Testis (tissue), 3 donors: ENCODE results near the gene GALNT9. TPM values are rescaled to one million over a fixed set of nuclear protein-coding genes. Genes with fewer than 3 reads are reported as not detected.

Experiments used
- DNase-seq: peaks from one replicate; pipeline ENCODE4 v3.0.0-alpha.2; 2019
- H3K27ac ChIP-seq, 2 donors: fragments of 200-600 bp; sonication (generic); one replicate each; pipeline ENCODE4 v1.5.1; 2019
- H3K27me3 ChIP-seq: fragments of 200-600 bp; sonication (generic); one replicate; pipeline ENCODE4 v1.5.1; 2019
- H3K36me3 ChIP-seq: fragments of 200-600 bp; sonication (generic); one replicate; pipeline ENCODE4 v1.5.1; 2017; ENCODE audit warnings: low read depth; ENCODE audit errors: missing control alignments
- H3K4me1 ChIP-seq: fragments of 200-600 bp; sonication (generic); one replicate; pipeline ENCODE4 v1.5.1; 2019
- H3K4me3 ChIP-seq, 2 donors: fragments of 200-600 bp; sonication (generic); one replicate each; pipeline ENCODE4 v1.5.1; 2017 to 2019
- H3K9me3 ChIP-seq: fragments of 200-600 bp; sonication (generic); one replicate; pipeline ENCODE4 v1.5.1; 2017
- POLR2A ChIP-seq: fragments of 450-650 bp; IDR thresholded peaks from one replicate; pipeline ENCODE4 v1.6.1; 2017; ENCODE audit warnings: antibody characterized with exemption, mild to moderate bottlenecking, moderate library complexity
- WGBS, 2 donors: methylation state at CpG; one replicate each; pipeline ENCODE4 v1.1.5; 2018; 5-methylcytosine and 5-hydroxymethylcytosine counted together
- intact Hi-C: fragments of 100-400 bp; cut with DNase I; formaldehyde crosslinking; loops from one replicate; pipeline ENCODE4 v1.15.1; 2023; ENCODE audit warnings: low total_unique reads
- polyA plus RNA-seq: library from polyadenylated mRNA; stranded (reverse); fragments of 350-450 nt; fragmentation: Illumina TruSeq; extraction: RNeasy Lipid Tissue Mini Kit (QIAGEN cat#74804); gene quantifications from one replicate; pipeline ENCODE4 v1.2.3, GENCODE V29; 2014; ENCODE audit warnings: low read depth, low replicate concordance; ENCODE audit not compliant: insufficient read depth
- total RNA-seq, 2 donors: library from RNA; depleted of rRNA; stranded (reverse); fragments of >200 nt; gene quantifications; one replicate each; pipeline ENCODE4 v1.2.3, GENCODE V29; 2016
- TF ChIP-seq, protein P1 (sequence below), 3 experiments: fragments of 450-650 bp in 2 of 3; fragments of 200-600 bp in 1 of 3; sonication (generic) in 1 of 3; IDR thresholded peaks; one replicate each; pipeline ENCODE4 v1.5.1; 2016 to 2019; ENCODE audit warnings: antibody characterized with exemption in 3 of 3, mild to moderate bottlenecking in 2 of 3, moderate library complexity in 1 of 3

The GALNT9 gene
- total and polyA plus RNA-seq, 3 donors from 2014 or later, result 1.1 to 1.5 (median 1.3) TPM

GRCh38 chr12:132279184-132279889 is 50.1 kb downstream of the GALNT9 start:
- WGBS, 2 donors, result 46 to 47% methylated on average over 7 to 18 of the region's 18 CpGs
- intact Hi-C loops, result no loop called here
- TF ChIP-seq POLR2A, result no peak
- TF ChIP-seq, protein P1, sequence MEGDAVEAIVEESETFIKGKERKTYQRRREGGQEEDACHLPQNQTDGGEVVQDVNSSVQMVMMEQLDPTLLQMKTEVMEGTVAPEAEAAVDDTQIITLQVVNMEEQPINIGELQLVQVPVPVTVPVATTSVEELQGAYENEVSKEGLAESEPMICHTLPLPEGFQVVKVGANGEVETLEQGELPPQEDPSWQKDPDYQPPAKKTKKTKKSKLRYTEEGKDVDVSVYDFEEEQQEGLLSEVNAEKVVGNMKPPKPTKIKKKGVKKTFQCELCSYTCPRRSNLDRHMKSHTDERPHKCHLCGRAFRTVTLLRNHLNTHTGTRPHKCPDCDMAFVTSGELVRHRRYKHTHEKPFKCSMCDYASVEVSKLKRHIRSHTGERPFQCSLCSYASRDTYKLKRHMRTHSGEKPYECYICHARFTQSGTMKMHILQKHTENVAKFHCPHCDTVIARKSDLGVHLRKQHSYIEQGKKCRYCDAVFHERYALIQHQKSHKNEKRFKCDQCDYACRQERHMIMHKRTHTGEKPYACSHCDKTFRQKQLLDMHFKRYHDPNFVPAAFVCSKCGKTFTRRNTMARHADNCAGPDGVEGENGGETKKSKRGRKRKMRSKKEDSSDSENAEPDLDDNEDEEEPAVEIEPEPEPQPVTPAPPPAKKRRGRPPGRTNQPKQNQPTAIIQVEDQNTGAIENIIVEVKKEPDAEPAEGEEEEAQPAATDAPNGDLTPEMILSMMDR (IDR thresholded peaks at IDR 0.05), result no peak
- peak; percentile 93 for DNase-seq
- H3K36me3 ChIP-seq, result no peaks in the 10 kb centered on the region
- no peaks in the 10 kb centered on the region for H3K4me1 ChIP-seq
- no peaks in the 10 kb centered on the region for H3K9me3 ChIP-seq
- H3K27ac ChIP-seq, result no peak overlapping the region
- H3K27me3 ChIP-seq, result no peaks in the 10 kb centered on the region
- H3K4me3 ChIP-seq, result peak overlapping the region; percentile 2 to 21

DNA sequence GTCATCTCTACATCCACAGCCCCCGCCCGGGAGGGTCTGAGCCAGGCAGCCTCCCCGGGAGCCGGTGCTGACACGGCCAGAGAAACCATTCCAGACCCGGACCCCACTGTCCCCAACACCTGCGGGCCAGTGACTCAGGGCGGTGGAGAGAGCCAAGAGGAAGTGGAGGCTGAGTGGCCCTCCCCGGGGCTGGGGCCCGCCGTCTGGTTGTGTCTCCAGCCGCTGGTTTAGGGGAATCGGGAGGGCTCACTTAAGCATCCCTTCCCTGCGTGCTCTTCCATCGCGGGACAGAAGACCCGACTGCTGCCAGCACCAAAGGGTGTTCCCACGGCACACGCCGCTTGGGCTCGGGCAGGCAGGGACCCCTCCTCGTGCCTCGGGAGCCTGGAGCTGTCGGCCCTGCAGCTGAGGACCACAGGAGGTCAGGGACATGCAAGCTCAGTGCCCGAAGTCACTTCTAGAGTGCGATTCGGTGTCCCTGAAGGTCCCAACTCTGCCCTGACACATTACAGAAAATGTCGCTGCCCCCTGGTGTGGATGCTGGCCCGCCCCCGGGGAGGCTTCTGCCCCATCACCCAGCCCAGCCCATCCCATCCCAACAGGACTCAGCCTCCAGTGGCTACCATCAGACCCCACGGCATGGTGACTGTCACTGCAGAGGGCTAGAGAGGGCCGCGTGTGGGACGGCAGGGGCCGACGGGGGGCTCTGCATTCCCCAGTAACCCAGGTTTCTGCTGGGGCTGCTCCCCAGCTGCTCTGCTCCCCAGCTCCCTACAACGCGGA is 50.8 kb downstream of the GALNT9 start:
- no peaks in the 10 kb centered on the region for H3K36me3 ChIP-seq
- no peak overlapping the region for H3K27ac ChIP-seq
- intact Hi-C loops, result no loop called here
- H3K4me3 ChIP-seq, result peak overlapping the region; percentile 2 to 21
- TF ChIP-seq, protein P1 (IDR thresholded peaks at IDR 0.05), result no peak
- TF ChIP-seq POLR2A, result no peak
- H3K4me1 ChIP-seq, result no peaks in the 10 kb centered on the region
- no peaks in the 10 kb centered on the region for H3K9me3 ChIP-seq
- no peak for DNase-seq
- 21 to 38% methylated on average over 18 to 37 of the region's 38 CpGs for WGBS, 2 donors
- H3K27me3 ChIP-seq, result no peaks in the 10 kb centered on the region

DNA sequence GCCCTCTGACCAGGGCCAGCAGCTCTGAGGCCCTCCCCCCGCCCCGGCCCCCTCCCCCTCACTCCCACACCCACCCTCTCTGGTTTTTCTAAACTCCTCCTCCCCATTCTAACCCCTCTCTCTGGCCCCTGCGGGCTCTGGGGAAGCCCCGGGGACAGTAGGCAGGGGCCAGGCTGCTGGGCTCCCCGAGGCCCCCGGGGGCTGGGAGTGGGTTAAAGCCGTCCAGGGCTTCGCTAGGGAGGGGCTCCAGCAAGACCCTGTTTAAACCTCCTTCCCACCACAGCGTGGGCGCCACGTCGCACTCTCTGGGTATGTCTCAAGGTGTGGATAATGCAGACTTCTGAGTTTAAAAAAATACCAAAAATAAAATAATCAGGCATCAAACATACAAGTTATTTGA is 51.4 kb downstream of the GALNT9 start:
- TF ChIP-seq, protein P1 (IDR thresholded peaks at IDR 0.05), result no peak
- no peak for TF ChIP-seq POLR2A
- DNase-seq, result no peak
- Histone ChIP-seq H3K27ac (no peak overlapping the region), H3K27me3 (no peaks in the 10 kb centered on the region), H3K4me1 (no peaks in the 10 kb centered on the region), H3K9me3 (no peaks in the 10 kb centered on the region), H3K4me3 (no peak overlapping the region), H3K36me3 (no peaks in the 10 kb centered on the region)
- intact Hi-C loops, result no loop called here
- 30 to 39% methylated on average over 12 of the region's 12 CpGs for WGBS, 2 donors

DNA sequence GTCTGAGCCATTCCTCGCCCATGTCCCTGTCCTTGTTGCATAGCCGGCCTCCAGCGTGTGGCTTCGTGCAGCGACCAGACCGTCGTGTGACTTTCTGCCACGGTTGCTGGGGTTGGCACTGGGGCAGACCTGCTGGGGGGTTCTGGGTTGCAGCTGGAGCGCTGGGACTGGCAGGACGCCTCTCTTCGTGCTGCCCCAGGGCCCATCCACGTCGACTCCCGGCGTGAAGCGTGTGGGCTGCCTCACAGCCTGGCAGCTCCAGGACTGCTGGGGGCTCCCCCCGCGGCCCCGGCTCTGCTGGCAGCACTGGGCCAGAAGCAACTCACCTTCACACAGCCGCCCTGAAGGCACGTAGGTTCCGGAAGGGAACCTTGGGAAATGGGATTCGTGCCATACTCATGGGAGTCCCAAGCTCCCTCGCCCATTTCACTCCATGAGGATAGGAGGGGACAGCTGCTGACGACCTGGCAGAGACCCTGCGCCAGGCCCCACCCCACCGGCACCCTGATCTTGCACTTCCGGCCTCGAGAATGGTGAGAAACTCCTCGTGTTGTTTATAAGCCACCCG is 51.9 kb downstream of the GALNT9 start:
- H3K4me1 ChIP-seq, result no peaks in the 10 kb centered on the region
- no peaks in the 10 kb centered on the region for H3K9me3 ChIP-seq
- TF ChIP-seq, protein P1 (IDR thresholded peaks at IDR 0.05), result no peak
- no peak for TF ChIP-seq POLR2A
- no peak overlapping the region for H3K27ac ChIP-seq
- no peak for DNase-seq
- H3K4me3 ChIP-seq, result no peak overlapping the region
- WGBS, 2 donors, result 43 to 45% methylated on average over 15 to 29 of the region's 31 CpGs
- no peaks in the 10 kb centered on the region for H3K27me3 ChIP-seq
- intact Hi-C loops, result no loop called here
- H3K36me3 ChIP-seq, result no peaks in the 10 kb centered on the region
